GM13977 (cell line): ENCODE data around the gene TRUB1.
"Not testable (repeated sequence)": the region's sequence is repeated elsewhere in the genome, so short reads cannot be mapped to it uniquely, and the experiment has no call there.

Source experiments
- DNase-seq: peaks from one replicate; pipeline ENCODE4 v3.0.0; 2012; ENCODE audit warnings: low spot score
- CTCF ChIP-seq: IDR thresholded peaks from 2 replicates; pipeline ENCODE4 v1.5.1; 2012; ENCODE audit warnings: mild to moderate bottlenecking, control low read depth; ENCODE audit not compliant: insufficient read depth; ENCODE audit errors: extremely low read depth, missing control alignments
- in situ Hi-C: fragments of 300-500 bp; cut with MboI; formaldehyde crosslinking; loops from one replicate; pipeline ENCODE4 v1.12.0; 2022; ENCODE audit warnings: low sequenced_read_pairs, low pct_unique_long_range_greater_than_20kb, mixed read lengths, inconsistent platforms; ENCODE audit not compliant: unreplicated experiment

TRUB1 gene

GRCh38 chr10:114932945-114933344 lies 5.0 kb upstream of the TRUB1 start:
- in situ Hi-C loops: no loop called here
- no peak for DNase-seq
- TF ChIP-seq CTCF: no peak

GRCh38 chr10:114933588-114933987 lies 4.4 kb upstream of the TRUB1 start:
- no peak for TF ChIP-seq CTCF
- DNase-seq: no peak
- in situ Hi-C loops: no loop called here

GRCh38 chr10:114933995-114934394 lies 4.0 kb upstream of the TRUB1 start:
- DNase-seq, in situ Hi-C loops: not testable (repeated sequence)

GRCh38 chr10:114938856-114939193 lies 830 bp downstream of the TRUB1 start:
- TF ChIP-seq CTCF: no peak
- in situ Hi-C loops: no loop called here
- no peak for DNase-seq

- no peak for TF ChIP-seq CTCF
- no peak for DNase-seq
- in situ Hi-C loops: no loop called here
Measured at GRCh38 chr10:114940735-114941134, 2.7 kb downstream of the TRUB1 start.

- TF ChIP-seq CTCF: no peak
- in situ Hi-C loops: no loop called here
- no peak for DNase-seq
Measured at GRCh38 chr10:114943000-114943399, 5.0 kb downstream of the TRUB1 start.

- DNase-seq: peak; percentile 45
- in situ Hi-C loops: no loop called here
- TF ChIP-seq CTCF: no peak
Measured at GRCh38 chr10:114953047-114953446, 15.1 kb downstream of the TRUB1 start.
